ENCODE results near the gene TBC1D5.

GRCh38 chr3:17356585-17356984, 385.8 kb downstream of the TBC1D5 start:
- TF ChIP-seq POLR2AphosphoS5 (IDR thresholded peaks at IDR 0.05; ENCODE audit: low read depth, low read length) = no peak
- no peak for TF ChIP-seq TAF1 (IDR thresholded peaks at IDR 0.05; ENCODE audit: borderline replicate concordance, insufficient read depth, low read length)

Measured in PFSK-1 (cell line).